ENCODE data around the gene HARBI1.
A peak's percentile ranks its signal among the peaks of the same experiment; 100 is the strongest.

Gene HARBI1

GRCh38 chr11:46628961-46629360, 11.9 kb upstream of the HARBI1 start:
- no peak for TF ChIP-seq CTCF (IDR thresholded peaks at IDR 0.05; ENCODE audit: low read depth, low read length, missing control alignments)
- no peak overlapping the region for H3K4me3 ChIP-seq (ENCODE audit: low read depth, low read length)
- no peak for DNase-seq (ENCODE audit: low read depth)

- no peak overlapping the region for H3K4me3 ChIP-seq (ENCODE audit: low read depth, low read length)
- TF ChIP-seq CTCF (IDR thresholded peaks at IDR 0.05; ENCODE audit: low read depth, low read length, missing control alignments): no peak
- DNase-seq (ENCODE audit: low read depth): no peak
These were observed 8.4 kb upstream of the HARBI1 start for GRCh38 chr11:46625406-46625805.

GRCh38 chr11:46618837-46619236, 1.8 kb upstream of the HARBI1 start:
- H3K4me3 ChIP-seq (ENCODE audit: low read depth, low read length): no peak overlapping the region; the same call in 1 of the 2 replicates
- TF ChIP-seq CTCF (IDR thresholded peaks at IDR 0.05; ENCODE audit: low read depth, low read length, missing control alignments): no peak
- no peak for DNase-seq (ENCODE audit: low read depth)

GRCh38 chr11:46617972-46618314, 916 bp upstream of the HARBI1 start:
- no peak for DNase-seq (ENCODE audit: low read depth)
- no peak for TF ChIP-seq CTCF (IDR thresholded peaks at IDR 0.05; ENCODE audit: low read depth, low read length, missing control alignments)
- H3K4me3 ChIP-seq (ENCODE audit: low read depth, low read length): peak overlapping the region; percentile 83

GRCh38 chr11:46616551-46617133, 385 bp downstream of the HARBI1 start:
- no peak for TF ChIP-seq CTCF (IDR thresholded peaks at IDR 0.05; ENCODE audit: low read depth, low read length, missing control alignments)

GRCh38 chr11:46615756-46616155, 1.3 kb downstream of the HARBI1 start:
- DNase-seq (ENCODE audit: low read depth): no peak
- no peak overlapping the region for H3K4me3 ChIP-seq (ENCODE audit: low read depth, low read length)
- no peak for TF ChIP-seq CTCF (IDR thresholded peaks at IDR 0.05; ENCODE audit: low read depth, low read length, missing control alignments)

More at GRCh38 chr11:46616551-46617133, 385 bp downstream of the HARBI1 start:
- H3K4me3 ChIP-seq (ENCODE audit: low read depth, low read length): peak overlapping the region; percentile 83
- DNase-seq (ENCODE audit: low read depth): peak; percentile 21

- H3K4me3 ChIP-seq (ENCODE audit: low read depth, low read length): no peak overlapping the region
- DNase-seq (ENCODE audit: low read depth): no peak
- no peak for TF ChIP-seq CTCF (IDR thresholded peaks at IDR 0.05; ENCODE audit: low read depth, low read length, missing control alignments)
These were observed 4.7 kb downstream of the HARBI1 start for GRCh38 chr11:46612326-46612725.

All from GM12864 (cell line).